B cell (primary cell): ENCODE measurements around the gene FOXN3. TPM values are rescaled to one million over a fixed set of nuclear protein-coding genes. Genes with fewer than 3 reads are reported as not detected.

Experiments used
- ATAC-seq: fragments of 200-7000 bp; cut with Tn5 transposase; one replicate; pipeline ENCODE4 v1.10.0; 2021; ENCODE audit warnings: low read depth, mild to moderate bottlenecking, moderate number of reproducible peaks, moderate library complexity
- CTCF ChIA-PET: fragments of 350-600 bp; sonication (Branson Sonifier 250); formaldehyde crosslinking; loops from one replicate; lab custom pipeline; 2021; ENCODE audit warnings: antibody characterized with exemption, inconsistent platforms; lab: Charles Lee
- POLR2A ChIA-PET: fragments of 350-600 bp; sonication (Branson Sonifier 250); formaldehyde crosslinking; loops from one replicate; lab custom pipeline; 2021; ENCODE audit warnings: antibody characterized with exemption; lab: Charles Lee
- DNase-seq: peaks from one replicate; pipeline ENCODE4 v3.0.0; 2013
- H2AFZ ChIP-seq: 2 replicates; pipeline ENCODE4 v1.6.1; 2012; ENCODE audit warnings: mild to moderate bottlenecking, low read depth, low read length; ENCODE audit not compliant: insufficient read depth, poor library complexity, severe bottlenecking
- H3K27ac ChIP-seq, 2 donors: 1 replicate in 1 of 2; 2 replicates in 1 of 2; pipeline ENCODE4 v1.5.1; 2012 to 2013; ENCODE audit warnings: low read length in 2 of 2, mild to moderate bottlenecking in 2 of 2, moderate library complexity in 1 of 2
- H3K27me3 ChIP-seq, 4 experiments: fragments of 200-600 bp in 1 of 4; sonication (generic) in 1 of 4; replicated peaks in 1 of 4; 1 replicate in 2 of 4; 2 replicates in 2 of 4; pipeline versions ENCODE4 v1.6.1 to v1.7.0; 2013 to 2016; ENCODE audit warnings: low read length in 3 of 4, mild to moderate bottlenecking in 2 of 4, mixed read lengths in 1 of 4, moderate library complexity in 1 of 4; ENCODE audit not compliant: insufficient read depth in 4 of 4, control insufficient read depth in 3 of 4; ENCODE audit errors: control extremely low read depth in 1 of 4
- H3K36me3 ChIP-seq, 2 experiments: replicated peaks in 1 of 2; 1 replicate in 1 of 2; 2 replicates in 1 of 2; pipeline versions ENCODE4 v1.6.1 to v1.7.1; 2013; ENCODE audit warnings: low read length in 1 of 2; ENCODE audit not compliant: insufficient read depth in 2 of 2, control insufficient read depth in 1 of 2; ENCODE audit errors: control extremely low read depth in 1 of 2, extremely low read depth in 1 of 2
- H3K4me1 ChIP-seq, 2 donors: fragments of 200-600 bp in 1 of 2; sonication (generic) in 1 of 2; 1 replicate in 1 of 2; 2 replicates in 1 of 2; pipeline versions ENCODE4 v1.5.1 to v1.6.1; 2013 to 2017; ENCODE audit warnings: low read length in 2 of 2; ENCODE audit not compliant: control insufficient read depth in 2 of 2, insufficient read depth in 2 of 2
- H3K4me2 ChIP-seq: replicated peaks from 2 replicates; pipeline ENCODE3; 2012; ENCODE audit warnings: mild to moderate bottlenecking, low read depth, low read length; ENCODE audit not compliant: poor library complexity, severe bottlenecking
- H3K4me3 ChIP-seq, 5 experiments: fragments of 200-600 bp in 1 of 5; sonication (generic) in 1 of 5; 1 replicate in 3 of 5; 2 replicates in 2 of 5; pipeline versions ENCODE4 v1.5.1 to v1.7.0; 2011 to 2016; ENCODE audit warnings: low read length in 4 of 5, mild to moderate bottlenecking in 4 of 5, low read depth in 2 of 5, control low read depth in 1 of 5, moderate library complexity in 1 of 5; ENCODE audit not compliant: insufficient read depth in 1 of 5; ENCODE audit errors: control extremely low read depth in 1 of 5, extremely low read depth in 1 of 5
- H3K79me2 ChIP-seq: fragments of 200-600 bp; sonication (generic); one replicate; pipeline ENCODE4 v1.6.0; 2016; ENCODE audit warnings: low read length; ENCODE audit not compliant: control insufficient read depth, insufficient read depth
- H3K9ac ChIP-seq: fragments of 200-600 bp; sonication (generic); 2 replicates; pipeline ENCODE4 v1.6.1; 2017; ENCODE audit warnings: mild to moderate bottlenecking, low read length, moderate library complexity
- H3K9me3 ChIP-seq, 3 donors: one replicate each; pipeline versions ENCODE4 v1.6.1 to v1.7.1; 2013; ENCODE audit warnings: low read length in 2 of 3; ENCODE audit not compliant: control insufficient read depth in 2 of 3, insufficient read depth in 1 of 3; ENCODE audit errors: control extremely low read depth in 1 of 3
- H4K20me1 ChIP-seq: 2 replicates; pipeline ENCODE4 v1.6.0; 2012; ENCODE audit warnings: mild to moderate bottlenecking, low read length; ENCODE audit not compliant: insufficient read depth, control insufficient read depth, poor library complexity, severe bottlenecking
- H3K27ac Mint-ChIP-seq: one replicate; pipeline ENCODE4 v1.8.0; 2021; ENCODE audit warnings: mixed read lengths
- H3K27me3 Mint-ChIP-seq: one replicate; pipeline ENCODE4 v1.8.0; 2021; ENCODE audit warnings: mixed read lengths
- H3K4me1 Mint-ChIP-seq: one replicate; pipeline ENCODE4 v1.8.0; 2021; ENCODE audit warnings: mixed read lengths
- H3K4me3 Mint-ChIP-seq: one replicate; pipeline ENCODE4 v1.8.0; 2021; ENCODE audit warnings: mixed read lengths
- H3K9me3 Mint-ChIP-seq: one replicate; pipeline ENCODE4 v1.8.0; 2022; ENCODE audit warnings: mixed read lengths; ENCODE audit not compliant: insufficient read depth
- CTCF ChIP-seq: fragments of 200-600 bp; IDR thresholded peaks from one replicate; pipeline ENCODE4 v1.8.0; 2022; ENCODE audit warnings: antibody characterized with exemption, mild to moderate bottlenecking
- EZH2 ChIP-seq: IDR thresholded peaks from 2 replicates; pipeline ENCODE4 v1.6.1; 2012; ENCODE audit warnings: borderline replicate concordance, low read depth, mild to moderate bottlenecking, moderate library complexity, low read length; ENCODE audit not compliant: insufficient read depth, poor library complexity, severe bottlenecking
- WGBS: methylation state at CpG from one replicate; pipeline ENCODE4 v1.1.5; 2013; ENCODE audit warnings: missing lambda C conversion rate; ENCODE audit not compliant: insufficient coverage; 5-methylcytosine and 5-hydroxymethylcytosine counted together
- intact Hi-C: fragments of 100-400 bp; cut with micrococcal nuclease; formaldehyde crosslinking; loops from one replicate; pipeline ENCODE4 v1.10.0; 2022
- polyA plus RNA-seq: library from polyadenylated mRNA; depleted of rRNA; stranded (reverse); fragments of >200 nt; gene quantifications from 2 replicates; pipeline ENCODE4 v1.2.3, GENCODE V29; 2012
- total RNA-seq, 2 donors: library from RNA; stranded (reverse); fragments of 120-200 nt in 1 of 2; gene quantifications; 1 replicate in 1 of 2; 2 replicates in 1 of 2; pipeline versions ENCODE4 v1.2.3 to v1.2.4, GENCODE V29; 2013 to 2022

Gene FOXN3
- total and polyA plus RNA-seq, 2 donors (not counting 1 experiment from before 2014, with no cell fraction given): 80.6 to 98.2 TPM

- Mint-ChIP-seq H3K9me3 (no peaks in the 10 kb centered on the region), H3K4me1 (peaks cover 39% of the 10 kb centered on the region), H3K4me3 (no peak overlapping the region), H3K27me3 (no peaks in the 10 kb centered on the region), H3K27ac (peak overlapping the region; percentile 33)
- ChIA-PET POLR2A (interaction anchor here (0.6 kb wide), 1 partner anchor 9 kb away, joined by 5 read pairs; no protein-coding TSS in a partner anchor), CTCF (interaction anchor here (0.9 kb wide), 2 partner anchors 11 to 12 kb away, joined by 3 read pairs; no protein-coding TSS in a partner anchor)
- Histone ChIP-seq H3K4me1 (peaks cover 0 to 17% of the 10 kb centered on the region in 2 donors), H3K4me2 (no peak overlapping the region), H2AFZ (no peak overlapping the region), H3K79me2 (peaks cover 95% of the 10 kb centered on the region), H3K27me3 (no peaks in the 10 kb centered on the region), H3K9ac (no peak overlapping the region), H3K4me3 (no peak overlapping the region), H3K36me3 (peaks cover 0 to 20% of the 10 kb centered on the region in 2 experiments), H3K9me3 (no peaks in the 10 kb centered on the region), H4K20me1 (peaks cover 24% of the 10 kb centered on the region), H3K27ac (no peak overlapping the region)
- no peak for DNase-seq
- WGBS: 97% methylated on average over 10 of the region's 13 CpGs
- ATAC-seq: no peak
- intact Hi-C loops: no loop called here
- TF ChIP-seq CTCF: no peak
- no peak for TF ChIP-seq EZH2
Measured at GRCh38 chr14:89292579-89293313, 124.3 kb downstream of the FOXN3 start.

- Histone ChIP-seq H2AFZ (no peak overlapping the region), H3K4me3 (no peak overlapping the region), H3K4me1 (peaks cover 0 to 15% of the 10 kb centered on the region in 2 donors), H3K36me3 (peaks cover 0 to 26% of the 10 kb centered on the region in 2 experiments), H3K4me2 (no peak overlapping the region), H3K9me3 (no peaks in the 10 kb centered on the region), H3K79me2 (peaks cover 95% of the 10 kb centered on the region), H3K27ac (no peak overlapping the region), H3K9ac (no peak overlapping the region), H3K27me3 (no peaks in the 10 kb centered on the region), H4K20me1 (peaks cover 28% of the 10 kb centered on the region)
- WGBS: 84% methylated on average over 8 of the region's 9 CpGs
- Mint-ChIP-seq H3K4me1 (peaks cover 35% of the 10 kb centered on the region), H3K27ac (peak overlapping the region; percentile 37), H3K27me3 (no peaks in the 10 kb centered on the region), H3K4me3 (no peak overlapping the region), H3K9me3 (no peaks in the 10 kb centered on the region)
- ATAC-seq (no peak), DNase-seq (no peak)
- POLR2A ChIA-PET: no interaction called here
- TF ChIP-seq CTCF: no peak
- no peak for TF ChIP-seq EZH2
- CTCF ChIA-PET: no interaction called here
- intact Hi-C loops: no loop called here
Measured at GRCh38 chr14:89291351-89291940, 125.6 kb downstream of the FOXN3 start.
